ENCODE results near the gene ATP1A3.

- TF ChIP-seq, protein P1, sequence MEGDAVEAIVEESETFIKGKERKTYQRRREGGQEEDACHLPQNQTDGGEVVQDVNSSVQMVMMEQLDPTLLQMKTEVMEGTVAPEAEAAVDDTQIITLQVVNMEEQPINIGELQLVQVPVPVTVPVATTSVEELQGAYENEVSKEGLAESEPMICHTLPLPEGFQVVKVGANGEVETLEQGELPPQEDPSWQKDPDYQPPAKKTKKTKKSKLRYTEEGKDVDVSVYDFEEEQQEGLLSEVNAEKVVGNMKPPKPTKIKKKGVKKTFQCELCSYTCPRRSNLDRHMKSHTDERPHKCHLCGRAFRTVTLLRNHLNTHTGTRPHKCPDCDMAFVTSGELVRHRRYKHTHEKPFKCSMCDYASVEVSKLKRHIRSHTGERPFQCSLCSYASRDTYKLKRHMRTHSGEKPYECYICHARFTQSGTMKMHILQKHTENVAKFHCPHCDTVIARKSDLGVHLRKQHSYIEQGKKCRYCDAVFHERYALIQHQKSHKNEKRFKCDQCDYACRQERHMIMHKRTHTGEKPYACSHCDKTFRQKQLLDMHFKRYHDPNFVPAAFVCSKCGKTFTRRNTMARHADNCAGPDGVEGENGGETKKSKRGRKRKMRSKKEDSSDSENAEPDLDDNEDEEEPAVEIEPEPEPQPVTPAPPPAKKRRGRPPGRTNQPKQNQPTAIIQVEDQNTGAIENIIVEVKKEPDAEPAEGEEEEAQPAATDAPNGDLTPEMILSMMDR (conservative IDR thresholded peaks at IDR 0.05; ENCODE audit: low read depth, low read length) = no peak
- TF ChIP-seq EZH2 (IDR thresholded peaks at IDR 0.05; ENCODE audit: borderline replicate concordance, low read depth, low read length, poor library complexity, severe bottlenecking) = no peak
Observed at GRCh38 chr19:41960973-41961372, 33.1 kb downstream of the ATP1A3 start.
